ENCODE results near the gene LRAT. TPM values are rescaled to one million over a fixed set of nuclear protein-coding genes. Genes with fewer than 3 reads are reported as not detected.

The LRAT gene
- total and polyA plus RNA-seq, 9 of the 15 experiments (the other 6 are each of a cell fraction or from before 2014, with no cell fraction given) = 0.03 to 0.41 (median 0.07) TPM; not detected in 4

- TF ChIP-seq, protein P1, sequence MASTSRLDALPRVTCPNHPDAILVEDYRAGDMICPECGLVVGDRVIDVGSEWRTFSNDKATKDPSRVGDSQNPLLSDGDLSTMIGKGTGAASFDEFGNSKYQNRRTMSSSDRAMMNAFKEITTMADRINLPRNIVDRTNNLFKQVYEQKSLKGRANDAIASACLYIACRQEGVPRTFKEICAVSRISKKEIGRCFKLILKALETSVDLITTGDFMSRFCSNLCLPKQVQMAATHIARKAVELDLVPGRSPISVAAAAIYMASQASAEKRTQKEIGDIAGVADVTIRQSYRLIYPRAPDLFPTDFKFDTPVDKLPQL (IDR thresholded peaks at IDR 0.05; ENCODE audit: extremely low read depth, insufficient read length) = no peak
- TF ChIP-seq EWSR1 (IDR thresholded peaks at IDR 0.05; ENCODE audit: borderline replicate concordance, low read depth, partially characterized antibody) (no peak), KLF13 (tag; IDR thresholded peaks at IDR 0.05; ENCODE audit: borderline replicate concordance, low read depth) (no peak), PPARD (CRISPR knock-in tag; IDR thresholded peaks at IDR 0.05) (no peak), ZKSCAN3 (CRISPR knock-in tag; IDR thresholded peaks at IDR 0.05) (no peak), MEF2D (tag; conservative IDR thresholded peaks at IDR 0.05; ENCODE audit: low read depth) (no peak), IFI16 (CRISPR knock-in tag; IDR thresholded peaks at IDR 0.05) (no peak), NRF1 (conservative IDR thresholded peaks at IDR 0.05 in 1 of 2, IDR thresholded peaks at IDR 0.05 in 1 of 2) (no peak), RBM14 (IDR thresholded peaks at IDR 0.05; ENCODE audit: borderline replicate concordance, insufficient read depth, low read depth, low read length) (no peak), KDM4B (IDR thresholded peaks at IDR 0.05; ENCODE audit: borderline replicate concordance in 2 of 2, low read depth in 1 of 2) (no peak), L3MBTL2 (IDR thresholded peaks at IDR 0.05) (peak; percentile 45; the same call in 1 of the 2 replicates), CBX5 (IDR thresholded peaks at IDR 0.05; ENCODE audit: borderline replicate concordance, low read depth) (no peak), C11orf30 (IDR thresholded peaks at IDR 0.05; ENCODE audit: low read depth) (no peak), ZNF586 (CRISPR knock-in tag; conservative IDR thresholded peaks at IDR 0.05) (no peak), ZEB2 (IDR thresholded peaks at IDR 0.05) (no peak), GATAD2A (IDR thresholded peaks at IDR 0.05) (no peak), DDX20 (tag; IDR thresholded peaks at IDR 0.05; ENCODE audit: low read depth) (no peak), ZNF282 (CRISPR knock-in tag; IDR thresholded peaks at IDR 0.05) (no peak), SMC3 (conservative IDR thresholded peaks at IDR 0.05; ENCODE audit: insufficient read depth, low read depth, low read length) (no peak), RBM34 (IDR thresholded peaks at IDR 0.05; ENCODE audit: borderline replicate concordance, insufficient read depth, low read length) (no peak), STAT5A (IDR thresholded peaks at IDR 0.05; ENCODE audit: borderline replicate concordance, low read length) (no peak), SIRT6 (IDR thresholded peaks at IDR 0.05; ENCODE audit: low read depth, low read length) (no peak), ZNF212 (CRISPR knock-in tag; IDR thresholded peaks at IDR 0.05) (no peak), JUND (IDR thresholded peaks at IDR 0.05; ENCODE audit: borderline replicate concordance, low read depth, low read length) (peak; percentile 91), JUND (tag; IDR thresholded peaks at IDR 0.05; ENCODE audit: borderline replicate concordance, low read depth, low read length) (peak; percentile 80), ELF4 (CRISPR knock-in tag; IDR thresholded peaks at IDR 0.05) (no peak), EP400 (IDR thresholded peaks at IDR 0.05) (peak; percentile 29; the same call in 1 of the 2 replicates)
- TF ChIP-seq, protein P2, sequence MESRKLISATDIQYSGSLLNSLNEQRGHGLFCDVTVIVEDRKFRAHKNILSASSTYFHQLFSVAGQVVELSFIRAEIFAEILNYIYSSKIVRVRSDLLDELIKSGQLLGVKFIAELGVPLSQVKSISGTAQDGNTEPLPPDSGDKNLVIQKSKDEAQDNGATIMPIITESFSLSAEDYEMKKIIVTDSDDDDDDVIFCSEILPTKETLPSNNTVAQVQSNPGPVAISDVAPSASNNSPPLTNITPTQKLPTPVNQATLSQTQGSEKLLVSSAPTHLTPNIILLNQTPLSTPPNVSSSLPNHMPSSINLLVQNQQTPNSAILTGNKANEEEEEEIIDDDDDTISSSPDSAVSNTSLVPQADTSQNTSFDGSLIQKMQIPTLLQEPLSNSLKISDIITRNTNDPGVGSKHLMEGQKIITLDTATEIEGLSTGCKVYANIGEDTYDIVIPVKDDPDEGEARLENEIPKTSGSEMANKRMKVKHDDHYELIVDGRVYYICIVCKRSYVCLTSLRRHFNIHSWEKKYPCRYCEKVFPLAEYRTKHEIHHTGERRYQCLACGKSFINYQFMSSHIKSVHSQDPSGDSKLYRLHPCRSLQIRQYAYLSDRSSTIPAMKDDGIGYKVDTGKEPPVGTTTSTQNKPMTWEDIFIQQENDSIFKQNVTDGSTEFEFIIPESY (CRISPR knock-in tag; IDR thresholded peaks at IDR 0.05) = no peak
- TF ChIP-seq, protein P3, sequence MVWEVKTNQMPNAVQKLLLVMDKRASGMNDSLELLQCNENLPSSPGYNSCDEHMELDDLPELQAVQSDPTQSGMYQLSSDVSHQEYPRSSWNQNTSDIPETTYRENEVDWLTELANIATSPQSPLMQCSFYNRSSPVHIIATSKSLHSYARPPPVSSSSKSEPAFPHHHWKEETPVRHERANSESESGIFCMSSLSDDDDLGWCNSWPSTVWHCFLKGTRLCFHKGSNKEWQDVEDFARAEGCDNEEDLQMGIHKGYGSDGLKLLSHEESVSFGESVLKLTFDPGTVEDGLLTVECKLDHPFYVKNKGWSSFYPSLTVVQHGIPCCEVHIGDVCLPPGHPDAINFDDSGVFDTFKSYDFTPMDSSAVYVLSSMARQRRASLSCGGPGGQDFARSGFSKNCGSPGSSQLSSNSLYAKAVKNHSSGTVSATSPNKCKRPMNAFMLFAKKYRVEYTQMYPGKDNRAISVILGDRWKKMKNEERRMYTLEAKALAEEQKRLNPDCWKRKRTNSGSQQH (CRISPR knock-in tag; IDR thresholded peaks at IDR 0.05) = no peak
Measured at GRCh38 chr4:154719087-154719486, 24.7 kb upstream of the LRAT start (continued).

Data from K562 (cell line).